EL (cell line): ENCODE measurements around the gene SLC6A9.
A peak's percentile ranks its signal among the peaks of the same experiment; 100 is the strongest.

Source experiments
- DNase-seq: peaks from one replicate; pipeline ENCODE4 v3.0.0-alpha.2; 2016

The SLC6A9 gene

DNA sequence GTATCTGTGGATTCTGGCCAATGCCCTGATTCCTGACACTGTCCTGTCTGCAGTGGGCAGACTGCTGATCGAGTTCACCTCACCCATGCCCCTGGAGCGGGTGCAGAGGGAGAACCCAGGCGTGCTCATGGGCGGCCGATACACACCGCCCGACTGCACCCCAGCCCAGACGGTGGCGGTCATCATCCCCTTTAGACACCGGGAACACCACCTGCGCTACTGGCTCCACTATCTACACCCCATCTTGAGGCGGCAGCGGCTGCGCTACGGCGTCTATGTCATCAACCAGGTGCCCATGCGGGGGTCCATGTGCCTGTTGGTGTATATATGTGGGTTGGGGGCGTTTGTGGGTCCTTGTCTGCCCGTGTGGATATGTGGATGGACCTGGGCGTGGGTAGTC is 49.6 kb downstream of the SLC6A9 start:
- no peak for DNase-seq

GRCh38 chr1:43981135-43981491 is 50.1 kb downstream of the SLC6A9 start:
- no peak for DNase-seq

DNA sequence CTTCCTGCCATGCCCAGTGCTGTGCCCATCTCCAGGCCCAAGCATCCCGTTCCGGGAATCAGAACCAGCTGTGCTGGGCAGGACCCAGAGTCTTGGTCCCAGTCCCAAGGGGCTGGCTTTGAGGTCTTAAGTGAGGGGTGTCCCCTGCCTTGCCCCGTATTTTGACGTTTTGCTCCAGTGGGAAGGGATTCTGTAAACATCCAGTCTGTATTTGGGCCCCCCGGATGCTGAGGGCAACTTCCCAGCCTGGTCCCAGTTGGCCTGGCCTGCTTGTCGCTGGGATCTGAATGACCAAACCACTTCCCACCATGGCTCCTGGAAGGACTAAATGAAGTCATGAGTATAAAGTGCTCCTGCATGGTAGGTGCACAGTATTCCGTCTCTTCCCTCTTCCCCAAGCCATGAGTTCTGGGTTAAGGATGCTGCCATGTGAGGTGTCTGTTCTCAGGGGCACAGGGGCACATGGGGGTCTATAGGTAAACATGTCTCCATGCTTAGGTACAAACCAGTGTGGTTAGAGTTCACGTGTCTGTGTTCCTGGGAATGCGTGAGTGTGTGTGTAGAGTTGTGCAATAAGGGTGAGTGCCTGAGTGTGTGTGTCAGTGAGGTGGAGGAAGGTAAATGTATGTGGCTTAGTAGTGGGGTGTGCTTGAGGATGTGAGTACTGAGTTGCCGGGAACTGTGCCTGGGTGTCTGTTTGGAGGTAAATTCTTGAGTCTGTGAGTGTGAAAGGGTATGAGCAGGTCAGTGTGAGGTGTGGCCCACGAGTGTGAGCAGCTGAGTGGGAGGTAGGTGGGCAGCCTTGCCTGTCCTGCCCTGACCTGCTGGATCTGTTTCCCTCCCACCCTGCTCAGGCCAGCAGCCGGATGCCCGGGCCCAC is 50.8 kb downstream of the SLC6A9 start:
- peak; percentile 30 for DNase-seq

DNA sequence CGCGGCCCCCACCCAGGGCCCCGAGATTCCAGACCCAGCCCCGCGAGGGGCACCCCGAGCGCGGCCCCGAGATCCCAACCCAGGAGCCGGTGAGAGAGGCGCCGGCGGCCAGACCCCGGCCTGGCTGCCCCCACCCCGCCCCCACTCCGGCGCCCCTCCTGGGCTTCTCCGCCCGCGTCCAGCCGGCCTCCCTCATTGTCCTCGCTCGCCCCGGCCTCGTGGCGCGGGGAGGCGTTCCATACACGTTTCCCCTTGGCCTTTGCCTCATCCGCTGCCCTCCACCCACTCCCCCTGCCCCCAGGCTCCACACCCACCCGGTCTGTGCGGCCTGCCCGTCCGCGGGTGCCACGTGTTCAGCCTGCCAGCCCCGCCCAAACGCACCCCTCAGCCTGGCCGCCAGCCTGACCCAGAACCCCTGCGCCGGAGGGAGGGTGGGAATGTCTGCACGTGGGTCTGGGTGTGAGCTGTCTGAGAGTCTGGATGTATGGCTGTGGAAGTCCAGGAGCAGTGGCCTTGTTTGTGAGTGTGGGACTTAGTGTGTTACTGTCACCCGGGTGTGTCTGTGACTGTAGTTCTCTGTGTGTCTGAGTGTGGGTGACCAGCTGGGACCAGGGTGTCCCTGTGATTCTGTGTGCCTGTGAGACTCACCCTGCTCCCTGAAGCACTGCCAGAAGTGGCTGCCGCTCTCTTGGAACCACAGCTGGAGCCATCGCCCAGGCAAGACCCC is 51.6 kb downstream of the SLC6A9 start:
- DNase-seq: peak; percentile 74

GRCh38 chr1:43979261-43979527 is 52.1 kb downstream of the SLC6A9 start:
- no peak for DNase-seq

DNA sequence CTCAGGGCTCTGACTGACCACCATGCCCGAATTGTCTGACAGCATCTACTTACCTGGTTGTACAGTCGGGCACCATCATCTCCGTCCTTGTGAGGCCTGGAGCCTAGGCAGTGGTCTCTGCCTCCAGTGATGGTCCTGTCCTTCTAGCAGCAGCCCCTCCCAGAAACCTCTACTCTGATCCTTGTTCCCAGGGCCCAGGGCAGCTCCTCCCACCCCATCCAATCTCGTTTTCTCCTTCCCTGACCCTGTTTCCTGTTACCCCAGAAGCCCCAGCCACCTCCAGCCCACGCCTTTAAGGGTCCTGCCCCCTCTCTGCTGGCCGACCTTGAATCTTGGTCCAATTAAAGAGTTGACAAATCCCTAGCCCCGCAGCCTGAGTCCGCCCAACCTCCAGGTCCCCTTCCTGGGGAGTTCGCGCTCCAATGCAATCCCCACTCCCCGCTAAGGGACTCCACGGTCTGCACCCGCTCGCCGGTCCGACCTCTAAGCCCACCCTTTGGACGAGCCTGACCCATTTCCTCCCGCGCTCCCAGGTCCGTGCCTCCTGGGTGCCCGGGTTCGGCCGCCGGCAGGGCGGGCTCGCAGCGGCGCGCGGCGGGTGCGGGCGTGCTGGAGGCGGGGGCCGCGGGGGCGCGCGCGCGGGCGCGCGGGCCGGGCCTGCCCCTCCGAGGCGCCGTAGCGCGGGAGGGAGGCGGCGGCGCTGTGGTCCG is 52.6 kb downstream of the SLC6A9 start, which contains the start of gene B4GALT2:
B4GALT2 (plus strand) TSS at position 660 of the 710 bp plus-strand sequence. CDS start 1,951 bp downstream, outside the sequence.
- DNase-seq: peak; percentile 57

DNA sequence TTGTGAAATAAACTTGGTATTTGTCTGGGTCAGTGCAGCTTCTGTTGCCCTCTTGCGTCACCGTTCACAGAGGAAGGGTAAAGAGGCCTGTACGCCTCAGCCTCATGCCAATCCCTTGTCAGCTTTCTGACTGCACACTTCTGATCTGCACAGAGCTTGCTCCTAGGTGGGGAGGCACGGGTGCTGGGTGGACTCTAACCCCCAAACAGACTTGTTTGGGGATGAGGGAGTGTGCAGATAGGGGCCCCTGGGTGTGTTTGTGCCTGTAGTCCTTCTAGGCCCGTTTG is 53.1 kb downstream of the SLC6A9 start:
- DNase-seq: no peak

DNA sequence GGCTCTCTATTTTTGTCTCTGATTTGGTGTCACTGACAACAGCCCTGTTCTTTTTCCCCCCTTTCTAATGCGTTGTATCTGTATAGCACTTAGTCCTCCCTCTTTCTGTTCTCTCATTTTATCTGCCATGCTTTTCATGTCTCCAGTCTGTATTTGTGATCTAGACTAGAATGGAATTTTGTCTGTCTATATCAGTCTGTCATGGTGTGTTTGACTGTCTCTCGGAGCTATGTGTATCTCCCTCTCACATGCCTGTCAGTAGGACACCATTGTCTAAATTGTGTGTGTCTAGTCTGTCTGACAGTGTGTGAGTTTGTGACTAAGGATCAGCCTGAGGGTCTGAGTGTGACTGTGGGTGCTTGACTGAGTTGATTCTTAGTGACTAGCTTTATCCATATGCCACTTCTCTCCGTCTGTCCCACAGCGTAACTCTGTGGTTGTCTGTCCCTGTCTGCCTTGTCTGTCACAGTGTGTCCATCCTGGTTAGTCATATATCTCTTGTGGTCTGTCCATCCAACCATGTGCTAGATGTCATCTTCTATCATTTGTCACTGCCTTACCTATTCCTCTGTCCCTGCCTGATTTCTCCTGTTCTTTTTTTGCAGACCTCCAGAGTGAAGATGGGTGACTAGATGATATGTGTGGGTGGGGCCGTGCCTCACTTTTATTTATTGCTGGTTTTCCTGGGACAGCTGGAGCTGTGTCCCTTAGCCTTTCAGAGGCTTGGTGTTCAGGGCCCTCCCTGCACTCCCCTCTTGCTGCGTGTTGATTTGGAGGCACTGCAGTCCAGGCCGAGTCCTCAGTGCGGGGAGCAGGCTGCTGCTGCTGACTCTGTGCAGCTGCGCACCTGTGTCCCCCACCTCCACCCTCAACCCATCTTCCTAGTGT is 53.6 kb downstream of the SLC6A9 start:
- no peak for DNase-seq

DNA sequence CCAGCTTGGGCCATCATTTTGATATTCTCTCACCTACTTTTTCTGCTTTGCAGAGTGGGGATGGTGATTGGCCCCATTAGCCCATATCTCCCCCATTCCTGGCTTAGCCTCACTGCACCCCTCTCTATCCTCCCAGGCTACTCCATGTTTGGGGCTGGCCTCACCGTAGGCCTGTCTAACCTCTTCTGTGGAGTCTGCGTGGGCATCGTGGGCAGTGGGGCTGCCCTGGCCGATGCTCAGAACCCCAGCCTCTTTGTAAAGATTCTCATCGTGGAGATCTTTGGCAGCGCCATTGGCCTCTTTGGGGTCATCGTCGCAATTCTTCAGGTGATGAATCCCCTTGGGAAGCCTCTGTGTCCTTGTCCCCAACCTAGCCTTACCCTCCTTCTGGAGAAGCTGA is 54.4 kb downstream of the SLC6A9 start:
- no peak for DNase-seq

GRCh38 chr1:43976045-43976444 is 55.2 kb downstream of the SLC6A9 start:
- DNase-seq: no peak

- DNase-seq: peak; percentile 28
Measured at GRCh38 chr1:43975249-43975961, 55.9 kb downstream of the SLC6A9 start.

GRCh38 chr1:43974443-43975248 is 56.6 kb downstream of the SLC6A9 start, which contains the start of gene ATP6V0B:
Gene ATP6V0B, plus strand, starts transcription at chr1:43974960. Its CDS starts 81 bp downstream, at chr1:43975041.
- DNase-seq: peak; percentile 94

GRCh38 chr1:43973981-43974442 is 57.2 kb downstream of the SLC6A9 start:
- DNase-seq: no peak

DNA sequence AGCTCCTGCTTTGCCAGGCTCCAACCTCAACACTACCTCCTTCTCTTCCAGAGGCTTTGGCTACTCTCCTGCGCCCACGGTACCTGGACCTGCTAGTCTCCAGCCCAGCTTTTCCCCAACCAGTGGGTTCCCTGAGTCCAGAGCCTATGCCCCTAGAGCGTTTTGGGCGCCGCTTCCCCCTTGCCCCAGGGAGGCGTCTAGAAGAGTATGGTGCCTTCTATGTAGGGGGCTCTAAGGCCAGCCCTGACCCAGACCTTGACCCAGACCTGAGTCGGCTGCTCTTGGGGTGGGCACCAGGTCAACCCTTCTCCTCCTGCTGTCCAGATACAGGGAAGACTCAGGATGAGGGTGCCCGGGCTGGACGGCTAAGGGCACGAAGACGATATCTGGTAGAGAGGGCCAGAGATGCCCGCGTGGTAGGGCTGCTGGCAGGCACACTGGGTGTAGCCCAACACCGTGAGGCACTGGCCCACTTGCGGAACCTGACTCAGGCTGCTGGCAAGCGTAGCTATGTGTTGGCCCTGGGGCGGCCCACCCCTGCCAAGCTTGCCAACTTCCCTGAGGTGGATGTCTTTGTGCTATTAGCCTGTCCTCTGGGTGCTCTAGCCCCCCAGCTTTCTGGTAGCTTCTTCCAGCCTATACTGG is 59.8 kb downstream of the SLC6A9 start:
- DNase-seq: no peak

- DNase-seq: no peak
Measured at GRCh38 chr1:43970911-43971310, 60.4 kb downstream of the SLC6A9 start.

GRCh38 chr1:43970502-43970901 is 60.8 kb downstream of the SLC6A9 start:
- DNase-seq: no peak

GRCh38 chr1:43969746-43970466 is 61.4 kb downstream of the SLC6A9 start, which contains the start of gene DPH2:
Gene DPH2, plus strand, starts transcription at chr1:43970010. Its CDS starts 166 bp downstream, at chr1:43970176.
- DNase-seq: peak; percentile 98

DNA sequence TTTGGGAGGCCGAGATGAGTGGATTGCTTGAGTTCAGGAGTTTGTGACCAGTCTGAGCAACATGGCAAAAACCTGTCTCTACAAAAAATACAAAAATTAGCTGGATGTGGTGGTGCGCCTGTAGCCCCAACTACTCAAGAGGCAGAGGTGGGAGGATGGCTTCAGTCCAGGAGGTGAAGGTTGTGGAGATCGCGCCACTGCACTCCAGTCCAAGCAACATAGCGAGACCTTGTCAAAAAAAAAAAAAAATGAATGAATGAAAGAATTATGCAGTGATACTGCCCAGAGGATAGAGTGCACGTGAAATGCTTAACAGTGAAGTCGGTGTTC is 61.9 kb downstream of the SLC6A9 start:
- no peak for DNase-seq

GRCh38 chr1:43968348-43968948 is 62.8 kb downstream of the SLC6A9 start:
- DNase-seq: no peak
